ENCODE data around the gene VAV2. TPM values are rescaled to one million over a fixed set of nuclear protein-coding genes. Genes with fewer than 3 reads are reported as not detected.

VAV2 gene
- total and polyA plus RNA-seq, 2 of the 4 experiments (the other 2 are of a cell fraction), result 10.8 to 13.4 TPM

GRCh38 chr9:133727277-133727875 is 264.7 kb downstream of the VAV2 start:
- in situ Hi-C loops (cut with MboI; ENCODE audit: low sequenced_read_pairs) (loop anchor here (10.0 kb wide), 1 partner anchor 323 kb away; no protein-coding TSS in a partner anchor), dilution Hi-C loops (cut with HindIII; ENCODE audit: low sequenced_read_pairs, unreplicated experiment) (no loop called here), intact Hi-C loops (cut with micrococcal nuclease) (loop anchor here (10.0 kb wide), 1 partner anchor 123 kb away; the partner anchor contains the start of gene FAM163B)
- H4K8ac ChIP-seq (ENCODE audit: low read depth in 2 of 2, low read length in 2 of 2), result no peak overlapping the region
- no peak overlapping the region for H3K27ac ChIP-seq (ENCODE audit: insufficient read depth, low read length)
- H2AK5ac ChIP-seq (ENCODE audit: low read depth, low read length), result no peak overlapping the region
- BruUV-seq (replicated peaks), result no TSS peak
- ATAC-seq (ENCODE audit: low read depth) (no peak), DNase-seq (no peak)
- H2BK20ac ChIP-seq (ENCODE audit: low read depth, low read length), result no peak overlapping the region
- CTCF ChIA-PET, result no interaction called here
- H4K20me1 ChIP-seq (ENCODE audit: insufficient read depth, low read length), result no peaks in the 10 kb centered on the region; the same call in 1 of the 2 replicates
- H3K27me3 ChIP-seq (ENCODE audit: control insufficient read depth, insufficient read depth, low read length), result peaks cover 1% of the 10 kb centered on the region; the same call in 1 of the 2 replicates
- POLR2A ChIA-PET (ENCODE audit: unreplicated experiment), result no interaction called here
- no peak overlapping the region for H3K14ac ChIP-seq (replicated peaks; ENCODE audit: low read depth, low read length)
- H3K23ac ChIP-seq (ENCODE audit: low read depth, low read length), result no peak overlapping the region
- H3K18ac ChIP-seq (ENCODE audit: low read depth, low read length), result no peak overlapping the region
- no peaks in the 10 kb centered on the region for H3K9me1 ChIP-seq (ENCODE audit: insufficient read depth, low read length)
- no peaks in the 10 kb centered on the region for H3K4me1 ChIP-seq (ENCODE audit: control insufficient read depth, insufficient read depth, low read length)
- TF ChIP-seq FOS (IDR thresholded peaks at IDR 0.05; ENCODE audit: low read depth, low read length), result no peak
- TF ChIP-seq MAFK (IDR thresholded peaks at IDR 0.05; ENCODE audit: low read depth, low read length), result no peak
- no peak for TF ChIP-seq CHD1 (IDR thresholded peaks at IDR 0.05; ENCODE audit: low read depth, low read length)
- no peak for TF ChIP-seq BHLHE40 (IDR thresholded peaks at IDR 0.05; ENCODE audit: low read depth, low read length)
- TF ChIP-seq CEBPB (IDR thresholded peaks at IDR 0.05; ENCODE audit: low read depth, low read length), result no peak
- TF ChIP-seq RCOR1 (IDR thresholded peaks at IDR 0.05; ENCODE audit: insufficient replicate concordance, low read length), result no peak
- TF ChIP-seq RFX5 (IDR thresholded peaks at IDR 0.05; ENCODE audit: low read depth, low read length), result no peak
- no peak overlapping the region for H3K4me2 ChIP-seq (ENCODE audit: low read depth, low read length)
- no peaks in the 10 kb centered on the region for H3K79me1 ChIP-seq (ENCODE audit: low read depth in 1 of 2, low read length in 2 of 2)
- H4K91ac ChIP-seq (ENCODE audit: insufficient read depth, low read depth, low read length), result no peak overlapping the region
- no peaks in the 10 kb centered on the region for H3K36me3 ChIP-seq (ENCODE audit: control insufficient read depth, insufficient read depth, low read length)
- H3K4me3 ChIP-seq (ENCODE audit: insufficient read depth, low read depth, low read length), result no peak overlapping the region
- no peak overlapping the region for H2BK15ac ChIP-seq (ENCODE audit: low read depth, low read length)
- H3K9ac ChIP-seq (ENCODE audit: low read depth, low read length), result no peak overlapping the region
- no peak overlapping the region for H2AK9ac ChIP-seq (replicated peaks; ENCODE audit: low read depth, low read length, poor library complexity)
- H2BK5ac ChIP-seq (ENCODE audit: low read depth, low read length, poor library complexity, severe bottlenecking), result no peak overlapping the region
- H2AFZ ChIP-seq (replicated peaks; ENCODE audit: low read length, poor library complexity), result no peak overlapping the region
- 59% methylated on average over 5 of the region's 10 CpGs; no CpG with 5 or more reads in 1 of the 2 experiments for WGBS, 2 experiments (ENCODE audit: extremely low coverage in 2 of 2, insufficient read length in 1 of 2)
- H3K4ac ChIP-seq (ENCODE audit: low read depth, low read length), result no peak overlapping the region
- H4K5ac ChIP-seq (ENCODE audit: low read depth, low read length), result no peak overlapping the region
- H3K9me3 ChIP-seq (ENCODE audit: control insufficient read depth, insufficient read depth, low read length), result no peaks in the 10 kb centered on the region
- no peak overlapping the region for H3K56ac ChIP-seq (ENCODE audit: extremely low read depth, insufficient read depth, low read length)
- no peak overlapping the region for H2BK120ac ChIP-seq (ENCODE audit: low read depth, low read length)
